ENCODE results near the gene TMEM185A. TPM values are rescaled to one million over a fixed set of nuclear protein-coding genes. Genes with fewer than 3 reads are reported as not detected.

The TMEM185A gene
- 59.8 TPM for total RNA-seq

GRCh38 chrX:149631234-149632165 is at the start of gene TMEM185A:
TSS of gene TMEM185A (minus strand) at chrX:149631792. CDS start at chrX:149631580, 212 bp downstream.

DNA sequence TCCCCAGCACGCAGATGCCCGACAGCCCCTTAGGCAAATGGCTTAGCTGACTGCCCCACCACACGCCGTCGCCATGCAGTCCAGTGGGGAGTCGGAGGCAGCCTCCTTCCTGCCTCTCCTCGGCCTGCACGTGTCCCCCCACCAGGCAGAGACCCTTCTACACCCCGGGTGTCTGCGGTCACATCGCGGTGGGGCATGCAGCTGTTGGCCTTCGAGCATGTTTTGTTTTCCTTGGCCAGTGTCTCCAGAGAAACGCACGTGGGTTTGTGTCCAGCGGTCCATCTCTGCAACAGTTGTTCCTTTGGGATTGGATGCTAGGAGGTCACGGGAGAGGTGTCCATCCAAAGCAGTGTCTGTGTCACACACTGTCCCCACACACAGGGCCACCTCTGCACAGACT is 36.4 kb downstream of the TMEM185A start, which contains the start of gene HSFX2:
TSS of gene HSFX2 (minus strand) at position 101 of the 400 bp plus-strand sequence. CDS start 614 bp downstream, outside the sequence.

GRCh38 chrX:149587359-149587758 is 44.2 kb downstream of the TMEM185A start, which contains the start of gene MAGEA9B:
TSS of gene MAGEA9B (minus strand) at chrX:149587459. CDS start at chrX:149583179, 4,280 bp downstream.

GRCh38 chrX:149549701-149550100 is 81.9 kb downstream of the TMEM185A start, which contains the start of gene HSFX3:
TSS of gene HSFX3 (minus strand) at chrX:149549924. CDS start at chrX:149549852, 72 bp downstream.

Other genes starting within 250 kb of the TMEM185A start
- gene IDS, start 126.5 kb downstream of the TMEM185A start, total RNA-seq: 153 TPM
- gene EOLA1, start 90.8 kb downstream of the TMEM185A start, total RNA-seq: 20.7 TPM
- gene HSFX3, start 81.9 kb downstream of the TMEM185A start, total RNA-seq: not detected
- gene MAGEA9B, start 44.3 kb downstream of the TMEM185A start, total RNA-seq: not detected
- gene HSFX2, start 36.5 kb downstream of the TMEM185A start, total RNA-seq: 1.9 TPM
- gene MAGEA11, start 80.3 kb upstream of the TMEM185A start, total RNA-seq: not detected
- gene HSFX1, start 142.3 kb upstream of the TMEM185A start, total RNA-seq: 4.4 TPM
- gene MAGEA9, start 150.1 kb upstream of the TMEM185A start, total RNA-seq: not detected
- gene MAGEA8, start 249.4 kb upstream of the TMEM185A start, total RNA-seq: not detected

Measured in parietal lobe (tissue), 1 donor.